ENCODE measurements around the gene DDRGK1.

The DDRGK1 gene

GRCh38 chr20:3180319-3180718 lies 24.2 kb downstream of the DDRGK1 start:
- DNase-seq, result no peak

GRCh38 chr20:3177746-3178485 lies 26.6 kb downstream of the DDRGK1 start:
- DNase-seq, result no peak

- DNase-seq, result no peak
These were observed 29.2 kb downstream of the DDRGK1 start for GRCh38 chr20:3175270-3175669.

GRCh38 chr20:3174442-3175261 lies 29.8 kb downstream of the DDRGK1 start:
- no peak for DNase-seq

GRCh38 chr20:3173610-3174441 lies 30.7 kb downstream of the DDRGK1 start:
- DNase-seq, result peak; percentile 90

- DNase-seq, result peak; percentile 92
These were observed 31.4 kb downstream of the DDRGK1 start, which contains the start of gene LZTS3 for GRCh38 chr20:3172933-3173609. TSS of gene LZTS3 (minus strand) at chr20:3173549. CDS start at chr20:3167163, 6,386 bp downstream.

- no peak for DNase-seq
These were observed 32.2 kb downstream of the DDRGK1 start for GRCh38 chr20:3172126-3172932.

GRCh38 chr20:3171391-3172125 lies 32.9 kb downstream of the DDRGK1 start:
- no peak for DNase-seq

- no peak for DNase-seq
These were observed 35.5 kb downstream of the DDRGK1 start for GRCh38 chr20:3168829-3169590.

- DNase-seq, result no peak
These were observed 36.2 kb downstream of the DDRGK1 start for GRCh38 chr20:3168079-3168828.

GRCh38 chr20:3167738-3168078 lies 36.8 kb downstream of the DDRGK1 start:
- no peak for DNase-seq

- DNase-seq, result no peak
These were observed 37.6 kb downstream of the DDRGK1 start for GRCh38 chr20:3166913-3167342.

- DNase-seq, result no peak
These were observed 38.1 kb downstream of the DDRGK1 start for GRCh38 chr20:3166338-3166912.

GRCh38 chr20:3165473-3166337 lies 38.8 kb downstream of the DDRGK1 start:
- no peak for DNase-seq

- DNase-seq, result no peak
These were observed 39.6 kb downstream of the DDRGK1 start for GRCh38 chr20:3164763-3165410.

- no peak for DNase-seq
These were observed 40.3 kb downstream of the DDRGK1 start for GRCh38 chr20:3164043-3164762.
